HepG2 (cell line): ENCODE results near the gene HPCAL1. TPM values are rescaled to one million over a fixed set of nuclear protein-coding genes. Genes with fewer than 3 reads are reported as not detected.

ENCODE experiments used
- CREM ChIP-seq, 2 experiments: sonication (generic) in 1 of 2; formaldehyde crosslinking in 1 of 2; IDR thresholded peaks; 2 replicates each; pipeline versions ENCODE4 v1.4.0 to v1.6.1; 2016 to 2020; ENCODE audit warnings: antibody characterized with exemption in 1 of 2, mild to moderate bottlenecking in 1 of 2, missing genetic modification reagents in 1 of 2
- DR1 ChIP-seq: sonication (generic); formaldehyde crosslinking; IDR thresholded peaks from 2 replicates; pipeline ENCODE4 v1.8.0; 2021; ENCODE audit warnings: mild to moderate bottlenecking, missing genetic modification reagents, inconsistent platforms
- FOXJ3 ChIP-seq: sonication (generic); formaldehyde crosslinking; IDR thresholded peaks from 2 replicates; pipeline ENCODE4 v1.4.0; 2020; ENCODE audit warnings: missing genetic modification reagents, mild to moderate bottlenecking, borderline replicate concordance
- HNF4G ChIP-seq, 2 experiments: sonication (generic) in 1 of 2; formaldehyde crosslinking in 1 of 2; IDR thresholded peaks; 2 replicates each; pipeline versions ENCODE4 v1.4.0 to v1.6.1; 2011 to 2020; ENCODE audit warnings: borderline replicate concordance in 2 of 2, low read depth in 2 of 2, mild to moderate bottlenecking in 2 of 2, low read length in 1 of 2, missing genetic modification reagents in 1 of 2, moderate library complexity in 1 of 2
- HNRNPLL ChIP-seq: fragments of 200-400 bp; formaldehyde crosslinking; IDR thresholded peaks from 2 replicates; pipeline ENCODE4 v1.6.1; 2017; ENCODE audit warnings: mild to moderate bottlenecking, low read depth, low read length; ENCODE audit not compliant: poor library complexity, severe bottlenecking
- KDM1A ChIP-seq: IDR thresholded peaks from 2 replicates; pipeline ENCODE4 v1.6.1; 2016; ENCODE audit warnings: missing compliant biosample characterization
- KDM6A ChIP-seq: IDR thresholded peaks from 2 replicates; pipeline ENCODE4 v1.6.1; 2016; ENCODE audit warnings: low read depth
- NFE2 ChIP-seq: sonication (generic); formaldehyde crosslinking; IDR thresholded peaks from 2 replicates; pipeline ENCODE4 v1.4.0; 2020; ENCODE audit warnings: missing genetic modification reagents
- NFE2L2 ChIP-seq: fragments of 150-350 bp; IDR thresholded peaks from 2 replicates; pipeline ENCODE4 v1.6.1; 2014; ENCODE audit warnings: low read length
- NFRKB ChIP-seq: fragments of 450-650 bp; IDR thresholded peaks from 2 replicates; pipeline ENCODE4 v1.6.1; 2017
- SMAD9 ChIP-seq: sonication (generic); formaldehyde crosslinking; IDR thresholded peaks from 2 replicates; pipeline ENCODE4 v1.5.1; 2020; ENCODE audit warnings: mild to moderate bottlenecking, missing genetic modification reagents
- SOX6 ChIP-seq, 2 experiments: fragments of 450-650 bp in 1 of 2; sonication (generic) in 1 of 2; formaldehyde crosslinking in 1 of 2; IDR thresholded peaks; 2 replicates each; pipeline versions ENCODE4 v1.4.0 to v1.6.1; 2017 to 2020; ENCODE audit warnings: antibody characterized with exemption in 1 of 2, mild to moderate bottlenecking in 1 of 2, missing genetic modification reagents in 1 of 2
- TBX2 ChIP-seq: sonication (generic); formaldehyde crosslinking; IDR thresholded peaks from 2 replicates; pipeline ENCODE4 v1.5.0; 2020; ENCODE audit warnings: missing genetic modification reagents, mild to moderate bottlenecking, borderline replicate concordance
- XRCC5 ChIP-seq: fragments of 200-400 bp; formaldehyde crosslinking; optimal IDR thresholded peaks from 2 replicates; pipeline ENCODE3; 2017; ENCODE audit warnings: mild to moderate bottlenecking, low read length
- ZBTB25 ChIP-seq: IDR thresholded peaks from 2 replicates; pipeline ENCODE4 v1.6.1; 2018; ENCODE audit warnings: missing genetic modification reagents
- ZBTB3 ChIP-seq: sonication (generic); formaldehyde crosslinking; IDR thresholded peaks from 2 replicates; pipeline ENCODE4 v1.4.0; 2020; ENCODE audit warnings: low read depth, mild to moderate bottlenecking, moderate library complexity, missing genetic modification reagents, borderline replicate concordance
- ZBTB42 ChIP-seq: sonication (generic); formaldehyde crosslinking; IDR thresholded peaks from 2 replicates; pipeline ENCODE4 v1.5.0; 2020; ENCODE audit warnings: mild to moderate bottlenecking, missing genetic modification reagents
- ZFAT ChIP-seq: sonication (generic); formaldehyde crosslinking; conservative IDR thresholded peaks from 2 replicates; pipeline ENCODE4 v1.8.1; 2023; ENCODE audit warnings: missing genetic modification reagents, inconsistent platforms
- ZFP36L1 ChIP-seq: sonication (generic); formaldehyde crosslinking; IDR thresholded peaks from 2 replicates; pipeline ENCODE4 v1.8.0; 2022; ENCODE audit warnings: mild to moderate bottlenecking, missing genetic modification reagents, moderate library complexity
- ZGPAT ChIP-seq: IDR thresholded peaks from 2 replicates; pipeline ENCODE4 v1.6.1; 2016; ENCODE audit warnings: mild to moderate bottlenecking
- ZNF205 ChIP-seq: IDR thresholded peaks from 2 replicates; pipeline ENCODE4 v1.6.1; 2018; ENCODE audit warnings: missing biosample characterization, missing genetic modification reagents
- ZNF580 ChIP-seq: IDR thresholded peaks from 2 replicates; pipeline ENCODE4 v1.6.1; 2016; ENCODE audit warnings: low read depth, borderline replicate concordance
- ZNF772 ChIP-seq: sonication (generic); formaldehyde crosslinking; IDR thresholded peaks from 2 replicates; pipeline ENCODE4 v1.5.0; 2020; ENCODE audit warnings: mild to moderate bottlenecking, missing genetic modification reagents
- ZNF782 ChIP-seq: sonication (generic); formaldehyde crosslinking; IDR thresholded peaks from 2 replicates; pipeline ENCODE4 v1.4.0; 2020; ENCODE audit warnings: missing genetic modification reagents, mild to moderate bottlenecking, borderline replicate concordance
- polyA plus RNA-seq, 8 experiments: library from polyadenylated mRNA; depleted of rRNA in 3 of 8; stranded (reverse) in 7 of 8; unstranded in 1 of 8; fragments of >200 nt; fragmentation: Illumina TruSeq in 4 of 8; extraction: Trizol in 4 of 8; gene quantifications; 2 replicates each; pipeline versions ENCODE4 v1.2.1 to v1.2.3, GENCODE V29; 2011 to 2016; ENCODE audit warnings: low read depth in 4 of 8, missing spikeins in 1 of 8, mixed read lengths in 1 of 8; ENCODE audit not compliant: insufficient read depth in 1 of 8
- total RNA-seq, 5 experiments: library from RNA; depleted of rRNA; stranded (reverse); fragments of >200 nt; fragmentation: Illumina TruSeq; extraction: Trizol; gene quantifications; 2 replicates each; pipeline ENCODE4 v1.2.3, GENCODE V29; 2016; ENCODE audit warnings: low read depth in 1 of 5
- TF ChIP-seq, protein P1 (sequence below): sonication (generic); formaldehyde crosslinking; conservative IDR thresholded peaks from 2 replicates; pipeline ENCODE4 v1.8.1; 2023; ENCODE audit warnings: missing genetic modification reagents

The HPCAL1 gene
- total and polyA plus RNA-seq, 2 of the 13 experiments (the other 11 are each of a cell fraction or from before 2014, with no cell fraction given) = 29.5 to 29.9 TPM

- TF ChIP-seq ZGPAT = peak; percentile 55
- no peak for TF ChIP-seq DR1 (CRISPR knock-in tag)
- peak; percentile 72; the same call in 1 of the 2 replicates for TF ChIP-seq ZBTB25
- TF ChIP-seq NFRKB = no peak
- TF ChIP-seq ZBTB3 = peak; percentile 36; the same call in 1 of the 2 replicates
- TF ChIP-seq ZNF772 = peak; percentile 84
- TF ChIP-seq HNRNPLL = no peak
- TF ChIP-seq ZBTB42 = peak; percentile 1; the same call in 1 of the 2 replicates
- TF ChIP-seq ZNF782 (CRISPR knock-in tag) = peak; percentile 84; the same call in 1 of the 2 replicates
- no peak for TF ChIP-seq SOX6 (IDR thresholded peaks at IDR 0.05)
- TF ChIP-seq SOX6 (CRISPR knock-in tag; IDR thresholded peaks at IDR 0.05) = peak; percentile 58
- TF ChIP-seq KDM6A (CRISPR knock-in tag) = peak; percentile 85
- peak; percentile 68; the same call in 1 of the 2 replicates for TF ChIP-seq ZNF205 (CRISPR knock-in tag)
- TF ChIP-seq ZFAT = no peak
- TF ChIP-seq FOXJ3 = peak; percentile 80; the same call in 1 of the 2 replicates
- TF ChIP-seq SMAD9 (CRISPR knock-in tag) = no peak
- peak; percentile 53; the same call in 1 of the 2 replicates for TF ChIP-seq ZFP36L1 (CRISPR knock-in tag)
- TF ChIP-seq NFE2 (CRISPR knock-in tag) = no peak
- TF ChIP-seq XRCC5 = peak; percentile 85
- TF ChIP-seq KDM1A (CRISPR knock-in tag) = no peak
- peak; percentile 70; the same call in 1 of the 2 replicates for TF ChIP-seq CREM (IDR thresholded peaks at IDR 0.05)
- TF ChIP-seq CREM (CRISPR knock-in tag; IDR thresholded peaks at IDR 0.05) = no peak
- peak; percentile 95 for TF ChIP-seq HNF4G (IDR thresholded peaks at IDR 0.05; ENCODE audit: borderline replicate concordance, low read depth, low read length)
- TF ChIP-seq HNF4G (CRISPR knock-in tag; IDR thresholded peaks at IDR 0.05; ENCODE audit: borderline replicate concordance, low read depth) = peak; percentile 86; the same call in 1 of the 2 replicates
- peak; percentile 79 for TF ChIP-seq TBX2 (CRISPR knock-in tag)
- TF ChIP-seq, protein P1, sequence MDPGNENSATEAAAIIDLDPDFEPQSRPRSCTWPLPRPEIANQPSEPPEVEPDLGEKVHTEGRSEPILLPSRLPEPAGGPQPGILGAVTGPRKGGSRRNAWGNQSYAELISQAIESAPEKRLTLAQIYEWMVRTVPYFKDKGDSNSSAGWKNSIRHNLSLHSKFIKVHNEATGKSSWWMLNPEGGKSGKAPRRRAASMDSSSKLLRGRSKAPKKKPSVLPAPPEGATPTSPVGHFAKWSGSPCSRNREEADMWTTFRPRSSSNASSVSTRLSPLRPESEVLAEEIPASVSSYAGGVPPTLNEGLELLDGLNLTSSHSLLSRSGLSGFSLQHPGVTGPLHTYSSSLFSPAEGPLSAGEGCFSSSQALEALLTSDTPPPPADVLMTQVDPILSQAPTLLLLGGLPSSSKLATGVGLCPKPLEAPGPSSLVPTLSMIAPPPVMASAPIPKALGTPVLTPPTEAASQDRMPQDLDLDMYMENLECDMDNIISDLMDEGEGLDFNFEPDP = peak; percentile 93; the same call in 1 of the 2 replicates
- no peak for TF ChIP-seq NFE2L2
- TF ChIP-seq ZNF580 (CRISPR knock-in tag) = no peak
Observed at GRCh38 chr2:10300997-10301940, 1.4 kb upstream of the HPCAL1 start (continued).
